HEK293 (cell line): Measurements from ENCODE around the gene NKAIN4.

Experiments
- CTCF ChIA-PET: fragments of 350-600 bp; formaldehyde crosslinking; extraction: SDS; loops from one replicate; lab custom pipeline; 2021; ENCODE audit warnings: antibody characterized with exemption; lab: Yijun Ruan, JAX
- POLR2A ChIA-PET: fragments of 300-600 bp; formaldehyde crosslinking; extraction: SDS; loops from one replicate; lab custom pipeline; 2020; ENCODE audit warnings: antibody characterized with exemption, inconsistent platforms; lab: Yijun Ruan, JAX
- H3K27ac ChIP-seq: fragments of 200-500 bp; sonication (Bioruptor generic); 2 replicates; pipeline ENCODE4 v1.5.1; 2014; ENCODE audit warnings: low read depth, low read length, control low read depth, inconsistent platforms; ENCODE audit errors: extremely low read depth
- H3K36me3 ChIP-seq, 2 experiments: fragments of 200-500 bp in 1 of 2; sonication (Bioruptor generic) in 1 of 2; 1 replicate in 1 of 2; 2 replicates in 1 of 2; pipeline ENCODE4 v1.5.1; 2014 to 2017; ENCODE audit warnings: inconsistent platforms in 2 of 2, low read length in 2 of 2; ENCODE audit not compliant: control insufficient read depth in 2 of 2, insufficient read depth in 1 of 2
- H3K4me1 ChIP-seq: fragments of 200-500 bp; sonication (Bioruptor generic); 2 replicates; pipeline ENCODE4 v1.5.1; 2014; ENCODE audit warnings: mild to moderate bottlenecking, low read length, inconsistent platforms; ENCODE audit not compliant: control insufficient read depth, insufficient read depth
- H3K4me3 ChIP-seq: 2 replicates; pipeline ENCODE4 v1.5.1; 2011; ENCODE audit warnings: low read depth, mild to moderate bottlenecking, control low read depth, low read length, moderate library complexity
- H3K9me3 ChIP-seq: fragments of 200-500 bp; sonication (Bioruptor generic); 2 replicates; pipeline ENCODE4 v1.5.1; 2014; ENCODE audit warnings: low read depth, low read length, inconsistent platforms; ENCODE audit not compliant: control insufficient read depth, insufficient read depth
- KLF17 ChIP-seq: fragments of 450-650 bp; formaldehyde crosslinking; IDR thresholded peaks from 2 replicates; pipeline ENCODE4 v1.5.1; 2016; ENCODE audit warnings: missing biosample characterization, missing genetic modification characterization
- OSR2 ChIP-seq: fragments of 450-650 bp; formaldehyde crosslinking; IDR thresholded peaks from 2 replicates; pipeline ENCODE4 v1.5.1; 2016; ENCODE audit warnings: missing biosample characterization, missing genetic modification characterization
- SETDB1 ChIP-seq: IDR thresholded peaks from one replicate; pipeline ENCODE4 v1.6.1; 2017; ENCODE audit warnings: mild to moderate bottlenecking, low read length, moderate library complexity, mixed read lengths; ENCODE audit not compliant: insufficient read length
- ZBTB11 ChIP-seq: fragments of 450-650 bp; formaldehyde crosslinking; conservative IDR thresholded peaks from 2 replicates; pipeline ENCODE4 v1.5.1; 2016; ENCODE audit warnings: low read depth, missing biosample characterization, missing genetic modification characterization
- ZFP69B ChIP-seq: fragments of 450-650 bp; formaldehyde crosslinking; IDR thresholded peaks from 2 replicates; pipeline ENCODE4 v1.5.1; 2016; ENCODE audit warnings: missing biosample characterization, missing genetic modification characterization
- ZNF121 ChIP-seq: fragments of 450-650 bp; formaldehyde crosslinking; IDR thresholded peaks from 2 replicates; pipeline ENCODE4 v1.5.1; 2016; ENCODE audit warnings: missing biosample characterization, missing genetic modification characterization
- ZNF132 ChIP-seq: fragments of 450-650 bp; formaldehyde crosslinking; IDR thresholded peaks from 2 replicates; pipeline ENCODE4 v1.5.1; 2017; ENCODE audit warnings: missing biosample characterization, missing genetic modification characterization, borderline replicate concordance
- ZNF146 ChIP-seq: fragments of 450-650 bp; formaldehyde crosslinking; IDR thresholded peaks from 2 replicates; pipeline ENCODE4 v1.5.1; 2016; ENCODE audit warnings: missing biosample characterization, missing genetic modification characterization
- ZNF416 ChIP-seq: fragments of 450-650 bp; formaldehyde crosslinking; IDR thresholded peaks from 2 replicates; pipeline ENCODE4 v1.5.1; 2016; ENCODE audit warnings: missing biosample characterization, missing genetic modification characterization
- ZNF473 ChIP-seq: fragments of 450-650 bp; formaldehyde crosslinking; IDR thresholded peaks from 2 replicates; pipeline ENCODE4 v1.5.1; 2017; ENCODE audit warnings: missing biosample characterization, missing genetic modification characterization
- ZNF571 ChIP-seq: fragments of 450-650 bp; formaldehyde crosslinking; IDR thresholded peaks from 2 replicates; pipeline ENCODE4 v1.5.0; 2017; ENCODE audit warnings: missing biosample characterization, missing genetic modification characterization
- ZNF629 ChIP-seq: fragments of 450-650 bp; formaldehyde crosslinking; IDR thresholded peaks from 2 replicates; pipeline ENCODE4 v1.5.1; 2017; ENCODE audit warnings: missing biosample characterization, missing genetic modification characterization
- TF ChIP-seq, protein P1 (sequence below): fragments of 450-650 bp; formaldehyde crosslinking; IDR thresholded peaks from 2 replicates; pipeline ENCODE4 v1.5.1; 2016; ENCODE audit warnings: missing biosample characterization, missing genetic modification characterization
- TF ChIP-seq, protein P2 (sequence below): fragments of 450-650 bp; formaldehyde crosslinking; IDR thresholded peaks from 2 replicates; pipeline ENCODE4 v1.5.1; 2016; ENCODE audit warnings: missing biosample characterization, missing genetic modification characterization, borderline replicate concordance

Gene NKAIN4

DNA sequence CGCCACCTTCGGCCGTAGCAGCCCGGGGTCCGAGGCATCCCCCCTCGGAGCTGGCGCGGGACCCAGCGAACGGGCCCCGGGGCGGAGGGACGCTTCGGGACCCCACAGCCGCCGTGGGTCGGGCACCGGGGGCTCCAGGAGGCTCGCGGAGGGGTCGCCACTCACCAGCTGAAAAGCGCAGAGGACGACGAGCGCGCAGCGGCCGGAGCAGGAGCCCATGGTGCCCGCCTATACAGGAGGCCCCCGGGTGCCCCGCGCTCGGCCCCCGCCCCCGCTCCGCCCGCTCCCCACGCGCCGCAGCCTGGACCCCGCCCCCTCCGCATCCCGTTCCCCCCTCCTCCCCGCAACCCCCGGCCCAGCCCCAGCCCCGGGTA lies at the start of gene NKAIN4:
NKAIN4 (minus strand) TSS at position 232 of the 374 bp plus-strand sequence; CDS start at position 219, 13 bp downstream.
- peak within 1 kb of the TSS; percentile 10 for H3K4me3 ChIP-seq
- ChIA-PET POLR2A (interaction anchor here (1.2 kb wide), 1 partner anchor 18 kb away, joined by 3 read pairs; the partner anchor contains the start of gene ARFGAP1), CTCF (interaction anchor here (1.9 to 4.1 kb wide), 2 partner anchors 19 to 30 kb away, joined by 4 to 53 read pairs; partner anchors contain the start of gene BIRC7)
- H3K9me3 ChIP-seq = no peaks in the 10 kb centered on the region
- H3K36me3 ChIP-seq = no peaks in the 10 kb centered on the region
- TF ChIP-seq ZFP69B (tag by site-specific recombination) (no peak), OSR2 (no peak), KLF17 (tag by site-specific recombination) (no peak), ZNF416 (tag by site-specific recombination) (no peak)
- H3K27ac ChIP-seq = no peak within 1 kb of the TSS
- no peaks in the 10 kb centered on the region for H3K4me1 ChIP-seq

- H3K4me1 ChIP-seq = no peaks in the 10 kb centered on the region
- POLR2A ChIA-PET = no interaction called here
- CTCF ChIA-PET = no interaction called here
- H3K36me3 ChIP-seq = no peaks in the 10 kb centered on the region
- H3K4me3 ChIP-seq = no peak overlapping the region
- H3K9me3 ChIP-seq = no peaks in the 10 kb centered on the region
- H3K27ac ChIP-seq = no peak overlapping the region
- TF ChIP-seq ZNF473 (tag by site-specific recombination) (no peak), ZNF121 (tag by site-specific recombination) (peak; percentile 78; the same call in 1 of the 2 replicates)
Observed at GRCh38 chr20:63303095-63303666, 48.9 kb upstream of the NKAIN4 start.

DNA sequence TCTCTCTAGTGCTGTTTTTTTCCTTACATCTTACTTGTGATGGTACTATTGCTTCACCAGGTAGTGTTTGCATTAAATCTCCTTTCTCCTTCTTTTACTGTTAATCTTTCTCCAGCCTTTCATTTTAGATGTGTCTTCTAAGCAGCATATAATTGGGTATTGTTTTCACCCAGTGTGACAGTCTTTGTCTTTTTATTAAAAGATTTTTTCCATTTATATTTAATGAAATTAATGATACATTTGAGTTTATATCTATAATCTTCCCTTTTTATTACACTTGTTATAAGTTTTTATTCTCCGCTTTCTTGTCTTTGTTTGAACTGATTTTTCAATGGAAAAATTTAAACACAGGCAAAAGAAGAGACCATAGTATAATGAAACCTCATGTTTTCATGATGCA lies 47.4 kb upstream of the NKAIN4 start:
- POLR2A ChIA-PET = no interaction called here
- no peaks in the 10 kb centered on the region for H3K36me3 ChIP-seq
- no peaks in the 10 kb centered on the region for H3K4me1 ChIP-seq
- CTCF ChIA-PET = interaction anchor here (1.0 kb wide), 2 partner anchors 9 to 11 kb away, joined by 3 to 4 read pairs; no protein-coding TSS in a partner anchor
- H3K9me3 ChIP-seq = no peaks in the 10 kb centered on the region
- H3K4me3 ChIP-seq = no peak overlapping the region
- H3K27ac ChIP-seq = no peak overlapping the region
- TF ChIP-seq SETDB1 (peak; percentile 66), ZNF571 (no peak)

DNA sequence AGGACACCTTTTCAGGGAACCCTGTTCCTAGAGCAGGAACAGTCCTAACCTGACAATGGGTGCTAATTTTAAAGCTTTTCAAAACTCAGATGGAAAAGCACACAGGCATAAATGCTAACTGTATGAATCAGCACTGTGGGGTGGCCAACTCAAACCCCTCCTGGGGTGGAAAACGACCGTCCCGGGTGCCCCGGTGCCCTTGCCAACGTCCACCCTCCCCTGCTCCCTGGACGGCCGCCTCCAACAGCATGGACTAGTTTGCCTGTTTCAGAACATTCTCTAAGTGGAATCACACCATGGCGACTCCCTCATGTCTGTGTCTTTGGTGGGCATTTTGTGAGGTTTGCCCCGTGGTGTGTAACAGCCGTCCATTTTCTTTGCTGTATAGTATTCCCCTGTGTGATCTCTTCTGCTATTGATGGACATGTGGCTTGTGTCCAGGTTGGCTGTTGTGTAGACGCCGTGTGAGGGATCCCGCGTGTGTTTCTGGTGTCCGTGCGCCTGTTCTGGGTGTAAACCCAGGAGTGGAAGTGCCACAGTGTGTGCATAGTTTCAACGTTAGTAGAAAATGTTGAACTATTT lies 44.6 kb upstream of the NKAIN4 start:
- Histone ChIP-seq H3K36me3 (no peaks in the 10 kb centered on the region), H3K4me1 (no peaks in the 10 kb centered on the region), H3K4me3 (no peak overlapping the region), H3K27ac (no peak overlapping the region), H3K9me3 (no peaks in the 10 kb centered on the region)
- POLR2A ChIA-PET = no interaction called here
- CTCF ChIA-PET = interaction anchor here (2.2 to 2.4 kb wide), 2 partner anchors 11 kb away, joined by 5 to 16 read pairs; no protein-coding TSS in a partner anchor
- TF ChIP-seq, protein P1, sequence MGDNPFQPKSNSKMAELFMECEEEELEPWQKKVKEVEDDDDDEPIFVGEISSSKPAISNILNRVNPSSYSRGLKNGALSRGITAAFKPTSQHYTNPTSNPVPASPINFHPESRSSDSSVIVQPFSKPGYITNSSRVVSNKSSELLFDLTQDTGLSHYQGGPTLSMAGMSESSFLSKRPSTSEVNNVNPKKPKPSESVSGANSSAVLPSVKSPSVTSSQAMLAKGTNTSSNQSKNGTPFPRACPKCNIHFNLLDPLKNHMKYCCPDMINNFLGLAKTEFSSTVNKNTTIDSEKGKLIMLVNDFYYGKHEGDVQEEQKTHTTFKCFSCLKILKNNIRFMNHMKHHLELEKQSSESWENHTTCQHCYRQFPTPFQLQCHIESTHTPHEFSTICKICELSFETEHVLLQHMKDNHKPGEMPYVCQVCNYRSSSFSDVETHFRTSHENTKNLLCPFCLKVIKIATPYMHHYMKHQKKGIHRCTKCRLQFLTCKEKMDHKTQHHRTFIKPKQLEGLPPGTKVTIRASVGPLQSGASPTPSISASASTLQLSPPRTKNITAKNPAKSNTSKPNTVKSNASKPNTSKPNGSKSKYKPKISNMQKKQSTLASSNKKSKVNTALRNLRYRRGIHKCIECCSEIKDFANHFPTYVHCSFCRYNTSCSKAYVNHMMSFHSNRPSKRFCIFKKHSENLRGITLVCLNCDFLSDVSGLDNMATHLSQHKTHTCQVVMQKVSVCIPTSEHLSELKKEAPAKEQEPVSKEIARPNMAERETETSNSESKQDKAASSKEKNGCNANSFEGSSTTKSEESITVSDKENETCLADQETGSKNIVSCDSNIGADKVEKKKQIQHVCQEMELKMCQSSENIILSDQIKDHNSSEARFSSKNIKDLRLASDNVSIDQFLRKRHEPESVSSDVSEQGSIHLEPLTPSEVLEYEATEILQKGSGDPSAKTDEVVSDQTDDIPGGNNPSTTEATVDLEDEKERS (tag by site-specific recombination) = peak; percentile 63; the same call in 1 of the 2 replicates
- TF ChIP-seq, protein P2, sequence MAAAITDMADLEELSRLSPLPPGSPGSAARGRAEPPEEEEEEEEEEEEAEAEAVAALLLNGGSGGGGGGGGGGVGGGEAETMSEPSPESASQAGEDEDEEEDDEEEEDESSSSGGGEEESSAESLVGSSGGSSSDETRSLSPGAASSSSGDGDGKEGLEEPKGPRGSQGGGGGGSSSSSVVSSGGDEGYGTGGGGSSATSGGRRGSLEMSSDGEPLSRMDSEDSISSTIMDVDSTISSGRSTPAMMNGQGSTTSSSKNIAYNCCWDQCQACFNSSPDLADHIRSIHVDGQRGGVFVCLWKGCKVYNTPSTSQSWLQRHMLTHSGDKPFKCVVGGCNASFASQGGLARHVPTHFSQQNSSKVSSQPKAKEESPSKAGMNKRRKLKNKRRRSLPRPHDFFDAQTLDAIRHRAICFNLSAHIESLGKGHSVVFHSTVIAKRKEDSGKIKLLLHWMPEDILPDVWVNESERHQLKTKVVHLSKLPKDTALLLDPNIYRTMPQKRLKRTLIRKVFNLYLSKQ (tag by site-specific recombination) = no peak
- TF ChIP-seq ZNF132 (tag by site-specific recombination) (no peak), ZNF121 (tag by site-specific recombination) (0 out of 2 replicates have a peak, but pooled peaks have one; percentile 8), ZNF629 (no peak), ZBTB11 (no peak), ZNF146 (tag by site-specific recombination) (peak; percentile 98)
